Muscle of back (tissue), 11 donors: Measurements from ENCODE around the gene RAB6B. TPM values are rescaled to one million over a fixed set of nuclear protein-coding genes. Genes with fewer than 3 reads are reported as not detected.

Experiments used
- DNase-seq, 3 donors: peaks; one replicate each; pipeline versions ENCODE4 v3.0.0 to v3.0.0-alpha.2; 2013
- polyA plus RNA-seq, 10 donors: library from polyadenylated mRNA; unstranded; fragments of 120-200 nt; gene quantifications; one replicate each; pipeline ENCODE4 v1.2.1, GENCODE V29; 2013; ENCODE audit not compliant: insufficient read length in 10 of 10

Gene RAB6B
- polyA plus RNA-seq, 10 donors: 6.6 to 13.1 (median 9.6) TPM

- DNase-seq: no peak
Observed at GRCh38 chr3:133899311-133899710, 3.6 kb upstream of the RAB6B start.

GRCh38 chr3:133897547-133897946 lies 1.9 kb upstream of the RAB6B start:
- no peak for DNase-seq

- DNase-seq: no peak
Observed at GRCh38 chr3:133896002-133896761, 500 bp upstream of the RAB6B start.

- peak in 1 of 3 donors; percentile 26 for DNase-seq
Observed at GRCh38 chr3:133894353-133895207, 1.1 kb downstream of the RAB6B start.

GRCh38 chr3:133893683-133894352 lies 1.9 kb downstream of the RAB6B start:
- DNase-seq: no peak

- no peak for DNase-seq
Observed at GRCh38 chr3:133892541-133893231, 3.0 kb downstream of the RAB6B start.

- no peak for DNase-seq
Observed at GRCh38 chr3:133891662-133892378, 3.9 kb downstream of the RAB6B start.

- DNase-seq: no peak
Observed at GRCh38 chr3:133890972-133891644, 4.6 kb downstream of the RAB6B start.

GRCh38 chr3:133890037-133890436 lies 5.6 kb downstream of the RAB6B start:
- no peak for DNase-seq

- DNase-seq: no peak
Observed at GRCh38 chr3:133888726-133889340, 6.8 kb downstream of the RAB6B start.

- no peak for DNase-seq
Observed at GRCh38 chr3:133887803-133888703, 7.6 kb downstream of the RAB6B start.

GRCh38 chr3:133887074-133887802 lies 8.4 kb downstream of the RAB6B start:
- no peak for DNase-seq

GRCh38 chr3:133886031-133886722 lies 9.5 kb downstream of the RAB6B start:
- no peak for DNase-seq

- DNase-seq: no peak
Observed at GRCh38 chr3:133884887-133885711, 10.6 kb downstream of the RAB6B start.

GRCh38 chr3:133884054-133884886 lies 11.4 kb downstream of the RAB6B start:
- DNase-seq: no peak

GRCh38 chr3:133883641-133884040 lies 12.0 kb downstream of the RAB6B start:
- no peak for DNase-seq
